B cell (primary cell): ENCODE measurements around the gene TSPAN18. TPM values are rescaled to one million over a fixed set of nuclear protein-coding genes. Genes with fewer than 3 reads are reported as not detected.

Experiments used
- ATAC-seq: fragments of 200-7000 bp; cut with Tn5 transposase; one replicate; pipeline ENCODE4 v1.10.0; 2021; ENCODE audit warnings: low read depth, mild to moderate bottlenecking, moderate number of reproducible peaks, moderate library complexity
- CTCF ChIA-PET: fragments of 350-600 bp; sonication (Branson Sonifier 250); formaldehyde crosslinking; loops from one replicate; lab custom pipeline; 2021; ENCODE audit warnings: antibody characterized with exemption, inconsistent platforms; lab: Charles Lee
- POLR2A ChIA-PET: fragments of 350-600 bp; sonication (Branson Sonifier 250); formaldehyde crosslinking; loops from one replicate; lab custom pipeline; 2021; ENCODE audit warnings: antibody characterized with exemption; lab: Charles Lee
- DNase-seq: peaks from one replicate; pipeline ENCODE4 v3.0.0; 2013
- H2AFZ ChIP-seq: 2 replicates; pipeline ENCODE4 v1.6.1; 2012; ENCODE audit warnings: mild to moderate bottlenecking, low read depth, low read length; ENCODE audit not compliant: insufficient read depth, poor library complexity, severe bottlenecking
- H3K27ac ChIP-seq, 2 donors: 1 replicate in 1 of 2; 2 replicates in 1 of 2; pipeline ENCODE4 v1.5.1; 2012 to 2013; ENCODE audit warnings: low read length in 2 of 2, mild to moderate bottlenecking in 2 of 2, moderate library complexity in 1 of 2
- H3K27me3 ChIP-seq, 4 experiments: fragments of 200-600 bp in 1 of 4; sonication (generic) in 1 of 4; replicated peaks in 1 of 4; 1 replicate in 2 of 4; 2 replicates in 2 of 4; pipeline versions ENCODE4 v1.6.1 to v1.7.0; 2013 to 2016; ENCODE audit warnings: low read length in 3 of 4, mild to moderate bottlenecking in 2 of 4, mixed read lengths in 1 of 4, moderate library complexity in 1 of 4; ENCODE audit not compliant: insufficient read depth in 4 of 4, control insufficient read depth in 3 of 4; ENCODE audit errors: control extremely low read depth in 1 of 4
- H3K36me3 ChIP-seq, 2 experiments: replicated peaks in 1 of 2; 1 replicate in 1 of 2; 2 replicates in 1 of 2; pipeline versions ENCODE4 v1.6.1 to v1.7.1; 2013; ENCODE audit warnings: low read length in 1 of 2; ENCODE audit not compliant: insufficient read depth in 2 of 2, control insufficient read depth in 1 of 2; ENCODE audit errors: control extremely low read depth in 1 of 2, extremely low read depth in 1 of 2
- H3K4me1 ChIP-seq, 2 donors: fragments of 200-600 bp in 1 of 2; sonication (generic) in 1 of 2; 1 replicate in 1 of 2; 2 replicates in 1 of 2; pipeline versions ENCODE4 v1.5.1 to v1.6.1; 2013 to 2017; ENCODE audit warnings: low read length in 2 of 2; ENCODE audit not compliant: control insufficient read depth in 2 of 2, insufficient read depth in 2 of 2
- H3K4me2 ChIP-seq: replicated peaks from 2 replicates; pipeline ENCODE3; 2012; ENCODE audit warnings: mild to moderate bottlenecking, low read depth, low read length; ENCODE audit not compliant: poor library complexity, severe bottlenecking
- H3K4me3 ChIP-seq, 5 experiments: fragments of 200-600 bp in 1 of 5; sonication (generic) in 1 of 5; 1 replicate in 3 of 5; 2 replicates in 2 of 5; pipeline versions ENCODE4 v1.5.1 to v1.7.0; 2011 to 2016; ENCODE audit warnings: low read length in 4 of 5, mild to moderate bottlenecking in 4 of 5, low read depth in 2 of 5, control low read depth in 1 of 5, moderate library complexity in 1 of 5; ENCODE audit not compliant: insufficient read depth in 1 of 5; ENCODE audit errors: control extremely low read depth in 1 of 5, extremely low read depth in 1 of 5
- H3K79me2 ChIP-seq: fragments of 200-600 bp; sonication (generic); one replicate; pipeline ENCODE4 v1.6.0; 2016; ENCODE audit warnings: low read length; ENCODE audit not compliant: control insufficient read depth, insufficient read depth
- H3K9ac ChIP-seq: fragments of 200-600 bp; sonication (generic); 2 replicates; pipeline ENCODE4 v1.6.1; 2017; ENCODE audit warnings: mild to moderate bottlenecking, low read length, moderate library complexity
- H3K9me3 ChIP-seq, 3 donors: one replicate each; pipeline versions ENCODE4 v1.6.1 to v1.7.1; 2013; ENCODE audit warnings: low read length in 2 of 3; ENCODE audit not compliant: control insufficient read depth in 2 of 3, insufficient read depth in 1 of 3; ENCODE audit errors: control extremely low read depth in 1 of 3
- H4K20me1 ChIP-seq: 2 replicates; pipeline ENCODE4 v1.6.0; 2012; ENCODE audit warnings: mild to moderate bottlenecking, low read length; ENCODE audit not compliant: insufficient read depth, control insufficient read depth, poor library complexity, severe bottlenecking
- H3K27ac Mint-ChIP-seq: one replicate; pipeline ENCODE4 v1.8.0; 2021; ENCODE audit warnings: mixed read lengths
- H3K27me3 Mint-ChIP-seq: one replicate; pipeline ENCODE4 v1.8.0; 2021; ENCODE audit warnings: mixed read lengths
- H3K4me1 Mint-ChIP-seq: one replicate; pipeline ENCODE4 v1.8.0; 2021; ENCODE audit warnings: mixed read lengths
- H3K4me3 Mint-ChIP-seq: one replicate; pipeline ENCODE4 v1.8.0; 2021; ENCODE audit warnings: mixed read lengths
- H3K9me3 Mint-ChIP-seq: one replicate; pipeline ENCODE4 v1.8.0; 2022; ENCODE audit warnings: mixed read lengths; ENCODE audit not compliant: insufficient read depth
- EZH2 ChIP-seq: IDR thresholded peaks from 2 replicates; pipeline ENCODE4 v1.6.1; 2012; ENCODE audit warnings: borderline replicate concordance, low read depth, mild to moderate bottlenecking, moderate library complexity, low read length; ENCODE audit not compliant: insufficient read depth, poor library complexity, severe bottlenecking
- WGBS: methylation state at CpG from one replicate; pipeline ENCODE4 v1.1.5; 2013; ENCODE audit warnings: missing lambda C conversion rate; ENCODE audit not compliant: insufficient coverage; 5-methylcytosine and 5-hydroxymethylcytosine counted together
- intact Hi-C: fragments of 100-400 bp; cut with micrococcal nuclease; formaldehyde crosslinking; loops from one replicate; pipeline ENCODE4 v1.10.0; 2022
- polyA plus RNA-seq: library from polyadenylated mRNA; depleted of rRNA; stranded (reverse); fragments of >200 nt; gene quantifications from 2 replicates; pipeline ENCODE4 v1.2.3, GENCODE V29; 2012
- total RNA-seq, 2 donors: library from RNA; stranded (reverse); fragments of 120-200 nt in 1 of 2; gene quantifications; 1 replicate in 1 of 2; 2 replicates in 1 of 2; pipeline versions ENCODE4 v1.2.3 to v1.2.4, GENCODE V29; 2013 to 2022
- TF ChIP-seq, protein P1 (sequence below): fragments of 200-600 bp; IDR thresholded peaks from one replicate; pipeline ENCODE4 v1.8.0; 2022; ENCODE audit warnings: antibody characterized with exemption, mild to moderate bottlenecking

TSPAN18 gene
- total and polyA plus RNA-seq, 2 donors (not counting 1 experiment from before 2014, with no cell fraction given) = 0.75 to 2.0 TPM

DNA sequence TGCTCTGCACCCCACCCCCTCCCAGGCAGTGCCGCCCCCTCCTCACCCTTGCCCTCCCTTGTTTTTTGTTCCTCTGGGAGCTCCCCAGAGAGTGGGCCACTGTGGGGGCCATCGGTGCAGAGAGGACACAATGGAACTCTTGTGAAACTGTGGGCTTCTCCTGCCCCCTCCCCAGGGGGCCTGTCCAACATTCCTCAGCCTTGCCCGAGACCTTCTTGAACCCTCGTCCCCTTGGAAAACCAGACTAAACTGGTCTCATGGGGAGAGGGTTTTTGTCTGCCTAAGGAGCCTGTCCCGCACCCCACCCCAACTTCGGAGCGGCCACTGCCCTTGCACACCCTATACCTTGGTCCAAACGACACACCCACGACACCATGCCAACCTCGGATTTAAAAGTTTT, 72.2 kb downstream of the TSPAN18 start:
- H3K9me3 Mint-ChIP-seq = no peaks in the 10 kb centered on the region
- H3K27me3 Mint-ChIP-seq = peaks cover 18% of the 10 kb centered on the region
- Histone ChIP-seq H3K9ac (no peak overlapping the region), H3K27ac (no peak overlapping the region), H3K9me3 (no peaks in the 10 kb centered on the region), H3K79me2 (no peaks in the 10 kb centered on the region), H3K4me3 (no peak overlapping the region), H3K36me3 (no peaks in the 10 kb centered on the region), H3K27me3 (peaks cover 0 to 5% (median 0%) of the 10 kb centered on the region in 4 experiments), H4K20me1 (no peaks in the 10 kb centered on the region), H3K4me2 (no peak overlapping the region), H3K4me1 (no peaks in the 10 kb centered on the region), H2AFZ (no peak overlapping the region)
- POLR2A ChIA-PET = no interaction called here
- no peaks in the 10 kb centered on the region for H3K4me1 Mint-ChIP-seq
- no peak overlapping the region for H3K27ac Mint-ChIP-seq
- TF ChIP-seq, protein P1, sequence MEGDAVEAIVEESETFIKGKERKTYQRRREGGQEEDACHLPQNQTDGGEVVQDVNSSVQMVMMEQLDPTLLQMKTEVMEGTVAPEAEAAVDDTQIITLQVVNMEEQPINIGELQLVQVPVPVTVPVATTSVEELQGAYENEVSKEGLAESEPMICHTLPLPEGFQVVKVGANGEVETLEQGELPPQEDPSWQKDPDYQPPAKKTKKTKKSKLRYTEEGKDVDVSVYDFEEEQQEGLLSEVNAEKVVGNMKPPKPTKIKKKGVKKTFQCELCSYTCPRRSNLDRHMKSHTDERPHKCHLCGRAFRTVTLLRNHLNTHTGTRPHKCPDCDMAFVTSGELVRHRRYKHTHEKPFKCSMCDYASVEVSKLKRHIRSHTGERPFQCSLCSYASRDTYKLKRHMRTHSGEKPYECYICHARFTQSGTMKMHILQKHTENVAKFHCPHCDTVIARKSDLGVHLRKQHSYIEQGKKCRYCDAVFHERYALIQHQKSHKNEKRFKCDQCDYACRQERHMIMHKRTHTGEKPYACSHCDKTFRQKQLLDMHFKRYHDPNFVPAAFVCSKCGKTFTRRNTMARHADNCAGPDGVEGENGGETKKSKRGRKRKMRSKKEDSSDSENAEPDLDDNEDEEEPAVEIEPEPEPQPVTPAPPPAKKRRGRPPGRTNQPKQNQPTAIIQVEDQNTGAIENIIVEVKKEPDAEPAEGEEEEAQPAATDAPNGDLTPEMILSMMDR = no peak
- no peak for TF ChIP-seq EZH2
- ATAC-seq (no peak), DNase-seq (no peak)
- intact Hi-C loops = no loop called here
- no peak overlapping the region for H3K4me3 Mint-ChIP-seq
- WGBS = 89% methylated on average over 6 of the region's 10 CpGs
- CTCF ChIA-PET = interaction anchor here (0.8 kb wide), 1 partner anchor 305 kb away, joined by 3 read pairs; no protein-coding TSS in a partner anchor

DNA sequence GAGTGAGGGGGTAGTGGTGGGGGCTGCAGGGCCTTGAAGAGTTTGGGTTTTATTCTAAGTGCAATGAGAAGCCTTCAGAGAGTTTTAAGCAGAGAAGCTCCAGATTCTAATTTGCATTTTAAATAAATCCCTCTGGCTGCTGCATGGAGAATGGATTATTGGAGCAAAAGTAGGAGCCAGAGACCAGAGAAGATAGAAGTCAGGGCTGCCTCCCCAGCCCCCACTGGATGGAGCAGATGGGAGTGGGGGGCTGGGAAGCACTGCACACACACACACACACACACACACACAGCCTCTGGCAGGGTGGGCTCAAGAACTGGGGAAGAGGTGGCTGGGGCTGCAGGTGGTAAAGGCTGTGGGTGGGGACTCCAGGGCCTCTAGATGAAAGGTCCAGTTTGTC, 75.6 kb downstream of the TSPAN18 start:
- H2AFZ ChIP-seq = no peak overlapping the region
- no peaks in the 10 kb centered on the region for H3K9me3 Mint-ChIP-seq
- CTCF ChIA-PET = no interaction called here

More for the DNA sequence above, 75.6 kb downstream of the TSPAN18 start:
- Mint-ChIP-seq H3K4me1 (no peaks in the 10 kb centered on the region), H3K27me3 (peaks cover 14% of the 10 kb centered on the region), H3K27ac (no peak overlapping the region), H3K4me3 (no peak overlapping the region)
- H3K36me3 ChIP-seq = no peaks in the 10 kb centered on the region
- H3K4me2 ChIP-seq = no peak overlapping the region
- TF ChIP-seq, protein P1 = no peak
- TF ChIP-seq EZH2 = no peak
- POLR2A ChIA-PET = no interaction called here
- H3K4me1 ChIP-seq = no peaks in the 10 kb centered on the region
- ATAC-seq (no peak), DNase-seq (no peak)
- no peaks in the 10 kb centered on the region for H3K9me3 ChIP-seq
- H3K27me3 ChIP-seq = peaks cover 0 to 7% (median 0%) of the 10 kb centered on the region in 4 experiments
- H3K27ac ChIP-seq = no peak overlapping the region
- no peaks in the 10 kb centered on the region for H3K79me2 ChIP-seq
- no peak overlapping the region for H3K4me3 ChIP-seq
- no peaks in the 10 kb centered on the region for H4K20me1 ChIP-seq
- no peak overlapping the region for H3K9ac ChIP-seq
- intact Hi-C loops = no loop called here
